ENCODE data around the gene IL15.
"Not testable (repeated sequence)": the region's sequence is repeated elsewhere in the genome, so short reads cannot be mapped to it uniquely, and the experiment has no call there.

Gene IL15

DNA sequence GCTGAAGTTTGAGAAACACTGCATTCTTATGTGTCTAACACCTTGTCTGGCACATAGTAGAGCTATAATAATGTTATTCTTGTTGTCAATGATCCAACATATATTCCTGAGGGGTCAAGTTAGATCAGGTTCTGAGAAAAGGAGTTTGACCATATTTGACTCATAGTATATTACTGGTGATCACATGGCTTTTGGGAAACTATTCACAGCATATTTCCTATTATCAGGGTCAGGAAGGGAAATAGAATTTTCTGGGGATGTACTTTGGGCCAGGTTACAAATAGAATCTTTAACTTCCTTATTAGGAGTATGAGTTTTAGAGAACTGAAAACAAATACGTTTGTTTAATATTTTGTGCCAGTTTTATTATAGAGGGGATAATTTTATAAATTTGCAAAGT, 11.6 kb downstream of the IL15 start:
- no peak for DNase-seq

DNA sequence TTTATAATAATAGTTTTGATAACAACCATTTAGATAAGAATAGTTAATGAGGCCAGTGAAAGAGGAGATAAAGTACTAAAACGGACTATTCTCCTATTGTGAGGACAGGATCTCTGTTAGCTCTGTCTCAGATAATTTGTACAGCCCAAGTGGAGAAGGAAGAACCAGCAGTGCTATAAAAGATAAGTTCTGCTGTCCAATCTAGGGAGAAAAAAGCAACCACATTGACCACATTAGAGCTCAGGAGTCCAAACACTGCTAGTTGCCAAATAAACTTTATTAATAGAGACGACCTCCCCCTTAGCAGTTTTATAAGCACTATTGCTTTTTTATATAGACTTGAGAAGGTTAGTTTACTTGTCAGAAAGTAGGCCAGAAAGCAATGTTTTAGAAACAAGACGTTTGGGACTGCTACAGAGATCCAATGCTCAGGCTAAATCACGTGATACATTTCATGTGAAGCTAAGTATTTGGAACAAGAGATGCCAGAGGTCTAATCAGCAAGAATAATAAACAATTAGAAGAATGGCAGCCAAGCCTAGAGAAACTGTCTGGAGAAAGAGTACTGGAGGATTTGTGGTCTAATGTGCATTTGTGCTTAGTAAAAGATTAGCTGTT, 15.9 kb downstream of the IL15 start:
- no peak for DNase-seq

DNA sequence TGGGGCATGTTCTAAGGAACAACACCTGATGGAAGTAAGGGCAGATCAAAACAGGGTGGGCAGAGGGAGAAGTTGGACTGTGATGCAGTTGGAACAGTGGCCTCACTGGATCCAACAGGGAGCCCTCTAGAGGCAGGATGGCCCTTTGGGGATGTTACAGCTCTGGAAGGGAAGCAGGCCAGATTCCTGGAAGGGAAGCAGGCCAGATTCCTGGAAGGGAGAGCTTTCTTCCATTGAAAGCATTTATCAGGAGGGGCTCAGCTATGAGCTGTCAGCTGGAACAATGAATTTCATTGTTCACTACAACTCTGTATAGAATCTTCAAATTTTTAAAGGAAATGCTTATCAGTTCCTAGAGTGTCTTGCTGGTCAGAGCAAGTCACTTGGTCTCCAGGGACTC, 17.7 kb downstream of the IL15 start:
- DNase-seq = no peak

DNA sequence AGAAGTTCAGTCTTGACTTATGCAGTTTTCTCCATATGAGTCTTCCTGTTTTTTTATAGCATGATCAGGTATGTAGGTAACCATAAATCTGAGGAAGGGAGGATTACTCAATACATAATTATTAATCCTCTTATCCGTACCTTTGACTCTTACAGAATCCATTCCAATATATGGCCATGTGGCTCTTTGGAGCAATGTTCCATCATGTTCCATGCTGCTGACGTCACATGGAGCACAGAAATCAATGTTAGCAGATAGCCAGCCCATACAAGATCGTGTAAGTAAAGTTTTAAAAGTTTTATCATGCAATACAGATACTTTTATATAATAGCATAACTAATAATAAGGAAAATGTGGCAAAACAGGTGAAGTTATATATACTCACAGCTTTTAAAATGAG, 19.6 kb downstream of the IL15 start:
- DNase-seq = no peak

DNA sequence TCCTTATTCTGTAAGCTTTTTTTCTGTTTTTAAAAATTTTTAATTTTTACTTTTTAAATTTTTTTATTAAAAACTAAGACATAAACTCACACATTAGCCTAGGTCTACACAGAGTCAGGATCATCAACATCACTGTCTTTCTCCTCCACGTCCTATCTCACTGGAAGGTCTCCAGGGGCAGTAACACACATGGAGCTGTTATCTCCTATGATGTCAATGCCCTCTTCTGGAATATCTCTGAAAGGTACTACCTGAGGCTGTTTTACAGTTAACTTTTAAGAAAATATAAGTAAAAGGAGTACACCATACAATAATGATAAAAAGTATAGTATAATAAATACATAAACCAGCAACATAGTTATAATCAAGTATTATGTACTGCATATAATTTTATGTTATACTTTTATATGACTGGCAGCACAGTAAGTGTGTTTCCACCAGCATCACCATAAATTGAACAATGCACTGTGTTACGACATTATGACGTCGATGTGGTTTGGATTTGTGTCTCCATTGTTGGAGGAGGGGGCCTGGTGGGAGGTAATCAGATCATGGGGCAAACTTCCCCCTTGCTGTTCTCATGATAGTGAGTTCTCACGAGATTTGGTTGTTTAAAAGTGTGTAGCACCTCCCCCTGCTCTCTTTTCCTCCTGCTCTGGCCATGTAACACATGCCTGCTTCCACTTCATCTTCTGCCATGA, 21.3 kb downstream of the IL15 start:
- DNase-seq = no peak

DNA sequence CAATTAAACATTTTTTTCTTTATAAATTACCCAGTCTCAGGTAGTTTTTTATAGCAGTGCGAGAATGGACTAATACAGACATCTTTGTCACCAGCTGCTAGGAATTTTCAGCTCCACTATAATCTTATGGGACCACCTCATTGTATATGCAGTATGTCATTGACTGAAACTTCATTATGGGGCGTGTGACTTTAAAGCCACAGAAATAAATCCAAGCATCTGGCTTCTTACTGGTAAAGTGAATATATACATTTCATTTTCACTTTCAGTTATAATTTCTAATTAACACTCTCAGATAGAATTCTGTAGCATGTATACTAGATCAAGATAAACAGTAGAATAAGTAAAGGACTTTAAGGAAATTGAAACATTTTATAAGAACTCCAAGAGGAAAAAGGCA, 21.9 kb downstream of the IL15 start:
- DNase-seq = no peak

DNA sequence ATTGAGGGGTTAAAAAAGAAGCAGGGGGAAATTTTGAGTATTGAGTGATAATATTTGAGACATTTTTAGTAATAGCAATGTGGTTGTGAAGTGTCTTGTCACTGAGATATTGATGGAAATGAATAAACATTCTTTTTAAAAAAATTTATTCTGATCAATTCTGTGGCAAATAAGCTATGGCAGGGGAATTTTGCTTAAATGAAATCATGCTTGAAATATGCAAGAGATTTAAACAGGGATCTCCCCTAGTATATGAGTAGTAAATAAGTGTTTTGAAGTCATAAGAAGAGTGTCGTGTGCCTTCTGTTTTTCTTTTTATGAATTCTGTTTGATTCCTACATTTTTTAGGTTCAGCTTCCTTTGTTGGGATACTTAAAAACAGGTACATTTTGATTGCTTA, 23.2 kb downstream of the IL15 start:
- no peak for DNase-seq

DNA sequence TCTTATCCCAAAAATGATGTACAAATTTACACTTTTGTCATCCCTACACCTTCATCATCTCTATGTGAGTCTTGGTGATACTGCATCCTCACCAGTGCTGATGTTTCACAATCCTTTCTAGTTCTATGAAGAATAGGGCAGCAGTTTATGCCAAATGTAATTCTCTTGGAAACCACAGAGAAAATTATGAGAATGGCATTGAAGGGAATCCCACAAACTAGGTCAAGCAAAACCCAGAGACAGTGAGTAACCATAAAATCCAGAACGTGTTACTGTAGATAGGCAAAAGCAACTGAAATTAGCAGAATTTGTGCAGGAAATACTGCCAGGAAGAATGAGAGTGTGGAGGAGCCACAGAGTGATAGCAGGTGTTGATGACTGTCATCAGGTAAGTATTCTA, 24.5 kb downstream of the IL15 start:
- no peak for DNase-seq

DNA sequence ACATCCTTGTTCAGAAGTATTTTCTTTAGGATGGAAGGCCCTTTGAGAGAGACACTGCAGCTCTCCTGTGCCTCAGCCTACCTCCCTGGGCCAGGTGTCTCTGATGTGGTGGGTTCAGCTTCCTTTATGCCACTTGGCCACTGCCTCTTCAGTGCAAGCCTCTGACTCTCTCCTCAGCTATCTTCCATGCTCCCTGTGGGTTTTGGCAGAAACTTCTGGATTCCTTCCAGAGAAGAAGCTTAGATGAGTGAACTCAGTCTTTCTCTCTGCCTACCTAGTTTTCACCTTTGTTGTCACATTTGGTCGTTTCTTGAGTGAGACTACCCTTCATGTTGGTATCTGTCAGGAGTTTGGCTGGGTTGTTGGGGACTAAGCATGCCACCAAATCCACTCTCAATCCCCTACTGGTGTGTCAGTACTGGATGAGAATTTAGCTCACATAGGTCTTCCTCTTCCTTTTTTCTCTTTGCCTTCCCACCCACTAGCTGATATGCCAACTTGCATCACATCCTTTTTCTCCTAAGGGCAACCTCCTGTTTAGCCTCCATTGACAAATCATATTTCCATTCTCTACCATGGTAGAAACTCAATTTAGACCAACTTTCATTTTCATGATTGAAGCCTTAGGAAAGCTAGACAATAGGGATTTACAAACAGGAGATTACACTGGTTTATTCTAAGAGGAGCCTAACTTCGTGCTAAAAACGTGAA, 32.0 kb downstream of the IL15 start:
- no peak for DNase-seq

DNA sequence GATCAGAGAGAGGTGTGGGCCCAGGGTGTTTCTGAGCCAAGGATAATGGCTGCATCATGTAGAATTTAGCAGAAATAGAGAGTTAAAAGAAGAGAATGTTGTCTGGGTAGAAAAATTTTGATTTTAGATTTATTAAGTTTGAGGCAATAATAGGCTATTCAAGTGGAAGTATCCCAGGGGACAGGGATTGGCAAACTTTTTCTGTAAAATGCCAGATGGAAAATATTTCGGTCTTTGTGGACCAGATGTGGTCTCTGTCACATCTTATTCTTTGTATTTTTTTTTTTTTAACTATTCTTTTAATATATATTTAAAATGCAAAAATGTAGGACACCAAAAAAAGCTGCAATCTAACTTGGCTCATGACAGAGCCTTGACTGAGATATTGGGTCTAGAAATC, 33.1 kb downstream of the IL15 start:
- no peak for DNase-seq

DNA sequence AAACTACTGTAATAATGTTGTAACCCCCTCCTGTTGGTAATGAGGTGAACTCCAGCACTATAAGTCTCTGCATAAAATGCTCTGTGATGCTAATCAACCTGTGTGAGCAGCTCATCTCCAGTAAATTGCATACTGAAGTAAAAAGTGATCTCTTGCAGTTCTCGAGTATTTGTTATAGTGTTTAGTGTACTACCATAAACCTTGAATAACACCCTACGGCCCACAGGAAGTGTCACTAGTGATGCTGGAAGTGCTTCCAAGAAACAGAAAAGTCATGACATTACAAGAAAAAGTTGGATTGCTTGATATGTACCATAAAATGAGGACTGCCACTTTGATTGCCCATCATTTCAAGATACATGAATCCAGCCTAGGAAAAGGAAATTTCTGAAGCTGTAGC, 39.0 kb downstream of the IL15 start:
- DNase-seq = no peak

DNA sequence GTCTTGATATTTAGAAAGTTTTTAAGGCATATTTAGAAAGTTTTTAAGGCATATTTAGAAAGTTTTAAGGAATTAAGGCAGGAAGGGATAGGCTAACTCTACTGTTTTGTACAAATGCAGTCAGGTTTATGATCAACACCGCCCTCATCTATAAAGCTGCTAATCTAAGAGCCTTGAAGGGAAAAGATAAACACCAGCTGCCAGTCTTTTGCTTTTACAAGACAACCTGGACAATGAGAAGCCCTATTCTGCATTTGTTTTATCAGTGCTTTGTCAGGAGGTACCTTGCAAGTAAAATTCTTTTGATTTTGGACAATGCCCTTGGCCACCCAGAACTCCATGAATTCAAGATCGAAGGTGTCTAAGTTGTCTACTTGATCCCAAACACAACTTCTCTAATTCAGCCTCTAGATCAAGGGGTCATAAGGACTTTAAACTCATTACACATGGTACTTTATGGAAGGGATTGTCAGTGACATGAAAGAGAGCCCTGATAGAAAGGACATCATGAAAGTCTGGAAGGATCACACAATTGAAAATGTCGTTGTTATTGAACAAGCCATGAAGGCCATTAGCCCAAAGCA, 39.8 kb downstream of the IL15 start:
- DNase-seq = no peak

DNA sequence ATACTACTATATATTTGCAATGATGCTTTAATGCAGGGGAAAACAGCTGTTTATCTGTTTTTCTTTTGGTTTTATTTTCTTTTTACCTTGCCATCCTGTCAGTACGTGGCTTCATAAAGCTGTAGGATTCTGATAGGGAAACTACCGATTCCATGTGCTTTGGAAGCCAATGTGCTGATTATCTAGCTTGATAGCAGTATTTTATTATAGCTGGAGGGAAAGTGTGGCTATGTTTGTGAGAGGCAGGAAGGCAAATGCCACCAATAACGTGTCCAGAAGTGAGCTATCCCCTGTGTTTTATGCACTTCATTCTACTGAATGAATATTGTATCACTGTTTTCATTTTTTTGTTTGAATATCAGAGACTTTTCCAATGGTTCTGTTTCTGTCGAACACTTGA, 43.7 kb downstream of the IL15 start:
- DNase-seq = no peak

DNA sequence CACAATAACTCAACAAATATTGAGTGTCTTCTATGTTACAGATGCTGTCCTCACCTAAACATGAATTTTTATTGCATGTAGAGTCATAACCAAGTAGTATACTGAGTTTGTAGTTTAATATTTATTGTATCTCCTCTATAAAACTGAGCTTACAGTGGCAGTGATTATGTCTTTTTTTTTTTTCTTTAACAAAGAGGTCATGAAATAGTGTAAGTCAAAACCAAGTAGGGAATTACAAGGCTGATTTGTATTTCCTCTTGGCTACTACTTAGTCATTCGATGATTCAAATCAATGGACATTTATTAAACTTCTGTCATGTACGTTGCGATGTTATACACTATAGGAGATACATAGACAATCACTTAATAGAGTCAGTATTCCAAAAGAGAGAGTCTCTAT, 48.4 kb downstream of the IL15 start:
- no peak for DNase-seq

DNA sequence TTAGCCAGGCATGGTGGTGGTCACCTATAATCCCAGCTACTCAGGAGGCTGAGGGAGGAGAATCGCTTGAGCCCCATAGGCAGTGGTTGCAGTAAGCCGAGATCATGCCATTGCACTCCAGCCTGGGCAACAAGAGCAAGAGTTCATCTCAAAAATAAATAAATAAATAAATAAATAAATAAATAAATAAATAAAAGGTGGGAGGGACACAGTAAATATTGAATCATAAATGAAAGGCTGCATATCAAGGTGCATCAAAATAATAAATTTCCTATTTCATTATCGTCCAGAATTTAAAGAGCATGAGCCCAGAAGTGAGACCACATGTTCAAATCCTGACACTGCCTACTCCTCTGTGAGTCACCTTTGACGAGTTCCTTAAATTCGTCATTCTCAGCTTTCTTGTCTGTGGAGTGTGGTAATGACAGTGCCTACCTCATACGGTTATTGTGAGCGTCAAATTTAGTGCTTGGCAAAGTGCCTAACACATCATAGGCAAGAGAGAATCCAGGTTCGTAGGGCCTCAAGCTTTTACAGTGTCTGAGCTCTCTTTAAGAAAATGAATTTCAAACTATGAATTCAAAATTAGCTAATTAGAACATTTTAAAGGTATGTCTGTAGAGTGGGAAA, 49.9 kb downstream of the IL15 start:
- DNase-seq = no peak

DNA sequence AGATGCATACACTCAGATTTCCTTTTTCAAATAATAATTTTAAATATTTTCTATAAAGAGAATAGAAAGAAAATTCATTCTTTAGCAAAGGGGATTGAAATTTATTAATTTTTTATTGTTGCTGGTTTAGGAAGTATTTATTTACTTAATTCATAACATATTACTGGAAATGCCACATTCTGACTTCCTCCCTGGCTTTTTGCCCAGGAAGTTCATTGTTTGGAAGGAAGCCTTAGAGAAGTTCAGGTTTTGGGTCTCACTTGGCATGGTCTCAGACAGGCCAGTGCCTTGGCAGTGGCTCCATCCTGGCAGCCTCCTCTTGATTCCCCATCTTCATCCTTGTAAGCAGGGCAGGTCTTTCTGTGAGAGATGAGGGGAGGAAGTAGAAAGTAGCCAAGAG, 50.5 kb downstream of the IL15 start:
- DNase-seq = no peak

DNA sequence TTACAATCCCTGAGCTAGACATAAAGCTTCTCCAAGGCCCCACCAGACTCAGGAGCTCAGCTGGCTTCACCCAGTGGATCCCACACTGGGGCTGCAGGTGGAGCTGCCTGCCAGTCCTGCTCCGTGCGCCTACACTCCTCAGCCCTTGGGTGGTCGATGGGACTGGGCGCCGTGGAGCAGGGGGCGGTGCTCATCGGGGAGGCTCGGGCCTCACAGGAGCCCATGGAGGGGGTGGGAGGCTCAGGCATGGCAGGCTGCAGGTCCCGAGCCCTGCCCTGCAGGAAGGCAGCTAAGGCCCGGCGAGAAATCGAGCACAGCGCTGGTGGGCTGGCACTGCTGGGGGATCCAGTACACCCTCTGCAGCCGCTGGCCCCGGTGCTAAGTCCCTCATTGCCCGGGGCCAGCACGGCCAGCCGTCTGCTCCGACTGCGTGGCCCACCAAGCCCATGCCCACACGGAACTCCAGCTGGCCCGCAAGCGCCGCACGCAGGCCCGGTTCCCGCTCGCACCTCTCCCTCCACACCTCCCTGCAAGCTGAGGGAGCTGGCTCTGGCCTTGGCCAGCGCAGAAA, 53.4 kb downstream of the IL15 start:
- DNase-seq = not testable (repeated sequence)

DNA sequence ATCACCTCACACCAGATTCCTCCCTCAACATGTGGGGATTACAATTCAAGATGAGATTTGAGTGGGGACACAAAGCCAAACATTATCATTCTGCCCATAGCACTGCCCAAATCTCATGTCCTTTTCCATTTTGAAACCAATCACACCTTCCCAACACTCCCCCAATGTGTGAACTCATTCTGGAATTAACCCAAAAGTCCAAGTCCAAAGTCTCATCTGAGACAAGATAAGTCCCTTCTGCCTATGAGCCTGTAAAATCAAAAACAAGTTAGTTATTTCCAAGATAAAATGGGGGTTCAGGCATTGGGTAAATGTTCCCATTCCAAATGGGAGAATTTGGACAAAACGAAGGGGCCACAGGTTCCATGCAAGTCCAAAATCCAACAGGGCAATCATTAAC, 54.9 kb downstream of the IL15 start:
- DNase-seq = not testable (repeated sequence)

DNA sequence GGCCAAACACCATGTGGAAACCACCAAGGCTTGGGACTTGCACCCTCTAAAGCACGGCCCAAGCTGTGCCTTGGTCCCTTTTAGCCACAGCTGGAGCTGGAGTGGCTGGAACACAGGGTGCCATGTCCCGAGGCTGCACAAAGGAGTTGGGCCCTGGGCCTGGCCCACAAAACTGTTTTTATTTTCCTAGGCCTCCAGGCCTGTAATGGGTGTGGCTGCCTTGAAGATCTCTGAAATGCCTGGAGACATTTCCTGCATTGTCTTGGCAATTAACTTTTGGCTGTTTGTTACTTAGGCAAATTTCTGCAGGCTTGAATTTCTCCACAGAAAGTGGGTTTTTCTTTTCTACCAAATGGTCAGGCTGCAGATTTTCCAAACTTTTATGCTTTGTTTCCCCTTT, 55.7 kb downstream of the IL15 start:
- no peak for DNase-seq

DNA sequence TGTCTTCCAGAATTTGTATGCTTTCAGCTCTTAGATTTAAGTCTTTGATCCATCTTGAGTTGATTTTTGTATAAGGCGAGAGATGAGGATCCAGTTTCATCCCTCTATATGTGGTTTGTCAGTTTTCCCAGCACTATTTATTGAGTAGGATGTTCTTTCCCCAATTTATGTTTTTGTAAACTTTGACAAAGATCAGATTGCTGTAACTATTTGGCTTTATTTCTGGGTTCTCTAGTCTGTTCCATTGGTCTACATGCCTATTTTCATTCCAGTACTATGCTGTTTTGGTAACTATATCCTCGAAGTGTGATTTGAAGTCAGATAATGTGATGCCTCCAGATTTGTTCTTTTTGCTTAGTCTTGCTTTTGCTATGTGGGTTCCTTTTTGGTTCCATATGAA, 60.7 kb downstream of the IL15 start:
- DNase-seq = no peak

DNA sequence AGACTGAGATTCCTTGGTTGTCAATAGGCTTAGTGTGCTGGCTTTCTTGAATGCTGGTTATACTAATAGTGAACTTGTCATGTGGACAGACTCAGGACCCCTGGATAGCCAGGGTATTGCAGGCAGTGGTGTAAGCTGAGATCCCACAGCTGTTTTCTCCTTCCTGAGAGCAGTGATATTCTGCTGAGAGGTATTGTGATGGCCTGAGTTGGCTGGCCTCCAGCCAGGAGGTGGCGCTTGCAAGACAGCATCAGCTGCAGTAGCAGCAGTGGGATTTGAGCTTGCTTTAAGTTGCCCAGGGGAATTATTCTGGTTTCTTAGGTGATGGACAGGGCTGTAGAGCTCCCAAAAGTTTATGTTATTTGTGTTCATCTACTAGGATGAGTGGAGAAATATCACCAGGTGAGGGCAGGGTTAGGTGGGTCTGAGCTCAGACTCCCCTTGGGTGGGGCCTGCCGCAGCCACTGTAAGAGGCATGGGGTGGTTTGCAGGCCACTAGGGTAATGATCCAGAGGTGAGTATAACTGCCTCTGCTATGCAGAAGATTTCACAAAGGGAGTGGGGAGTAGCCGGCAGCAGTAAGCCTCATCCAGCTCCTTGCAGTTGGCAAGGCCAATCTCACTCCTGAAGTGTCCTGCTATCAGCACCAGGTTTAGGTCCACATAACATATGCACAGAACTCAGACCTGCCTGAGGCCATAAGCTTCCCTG, 66.2 kb downstream of the IL15 start:
- no peak for DNase-seq

DNA sequence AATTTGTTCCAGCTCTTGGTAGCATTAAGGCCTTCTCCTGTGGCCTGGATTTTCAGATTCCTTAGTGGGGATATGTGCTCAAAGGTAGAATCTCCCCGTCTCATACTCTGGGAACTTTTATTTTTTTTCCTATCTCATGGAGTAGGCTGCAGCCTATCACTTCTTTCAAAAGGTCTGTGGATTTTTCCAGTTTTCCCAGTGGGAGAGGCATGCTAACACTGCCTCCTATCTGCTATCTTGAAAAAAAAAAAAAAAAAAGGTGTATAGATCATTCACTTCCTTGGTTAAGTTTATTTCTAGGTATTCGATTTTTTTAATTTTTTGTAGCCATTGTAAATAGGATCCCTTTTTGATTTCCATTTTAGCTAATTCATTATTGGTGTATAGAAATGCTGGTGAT, 67.1 kb downstream of the IL15 start:
- DNase-seq = no peak
